Loucy (cell line): ENCODE measurements around the gene NAT14.

Experiments used
- H2AFZ ChIP-seq: fragments of 200-600 bp; sonication (generic); 2 replicates; pipeline ENCODE4 v1.6.0; 2016; ENCODE audit warnings: antibody characterized with exemption, mild to moderate bottlenecking, low read length, moderate library complexity
- H3F3A ChIP-seq: fragments of 200-600 bp; 2 replicates; pipeline ENCODE4 v1.6.0; 2016; ENCODE audit warnings: antibody characterized with exemption, low read depth, mild to moderate bottlenecking
- H3K27me3 ChIP-seq: fragments of 200-600 bp; sonication (generic); 2 replicates; pipeline ENCODE4 v1.6.1; 2014; ENCODE audit warnings: low read length, mild to moderate bottlenecking; ENCODE audit not compliant: insufficient read depth, poor library complexity, severe bottlenecking
- H3K36me3 ChIP-seq: fragments of 200-600 bp; sonication (generic); 2 replicates; pipeline ENCODE4 v1.6.1; 2016; ENCODE audit warnings: low read length; ENCODE audit not compliant: insufficient read depth
- H3K4me1 ChIP-seq: fragments of 200-600 bp; sonication (generic); 2 replicates; pipeline ENCODE4 v1.5.1; 2014; ENCODE audit warnings: low read length, mild to moderate bottlenecking; ENCODE audit not compliant: insufficient read depth, poor library complexity, severe bottlenecking
- H3K4me2 ChIP-seq: fragments of 200-600 bp; sonication (generic); 2 replicates; pipeline ENCODE4 v1.6.0; 2014; ENCODE audit warnings: antibody characterized with exemption, low read length, low read depth, mild to moderate bottlenecking; ENCODE audit not compliant: poor library complexity, severe bottlenecking
- H3K4me3 ChIP-seq: fragments of 200-600 bp; sonication (generic); 2 replicates; pipeline ENCODE4 v1.5.1; 2014; ENCODE audit warnings: low read length, mild to moderate bottlenecking, mixed read lengths; ENCODE audit not compliant: poor library complexity, severe bottlenecking
- H3K79me2 ChIP-seq: fragments of 200-600 bp; sonication (generic); 2 replicates; pipeline ENCODE4 v1.6.1; 2014; ENCODE audit warnings: low read length; ENCODE audit not compliant: insufficient read depth
- H3K9ac ChIP-seq: fragments of 200-600 bp; sonication (generic); 2 replicates; pipeline ENCODE4 v1.6.0; 2014; ENCODE audit warnings: mild to moderate bottlenecking, low read depth, low read length, moderate library complexity; ENCODE audit not compliant: poor library complexity, severe bottlenecking
- H3K9me2 ChIP-seq: fragments of 200-600 bp; sonication (generic); replicated peaks from 2 replicates; pipeline ENCODE4 v1.6.1; 2016; ENCODE audit warnings: low read depth, low read length, mixed read lengths
- H3K9me3 ChIP-seq: fragments of 200-600 bp; sonication (generic); 2 replicates; pipeline ENCODE4 v1.6.1; 2014; ENCODE audit warnings: mild to moderate bottlenecking, antibody characterized with exemption, low read length, low read depth; ENCODE audit not compliant: insufficient read depth
- H4K20me1 ChIP-seq: fragments of 200-600 bp; sonication (generic); 2 replicates; pipeline ENCODE4 v1.6.0; 2014; ENCODE audit warnings: antibody characterized with exemption, low read length, mild to moderate bottlenecking; ENCODE audit not compliant: insufficient read depth, poor library complexity, severe bottlenecking
- CTCF ChIP-seq: fragments of 200-600 bp; sonication (generic); conservative IDR thresholded peaks from 2 replicates; pipeline ENCODE4 v1.5.1; 2014; ENCODE audit warnings: mild to moderate bottlenecking, antibody characterized with exemption, low read length
- EZH2phosphoT487 ChIP-seq: fragments of 200-600 bp; IDR thresholded peaks from 2 replicates; pipeline ENCODE4 v1.6.1; 2018; ENCODE audit warnings: antibody characterized with exemption, mild to moderate bottlenecking, moderate library complexity, borderline replicate concordance

The NAT14 gene

DNA sequence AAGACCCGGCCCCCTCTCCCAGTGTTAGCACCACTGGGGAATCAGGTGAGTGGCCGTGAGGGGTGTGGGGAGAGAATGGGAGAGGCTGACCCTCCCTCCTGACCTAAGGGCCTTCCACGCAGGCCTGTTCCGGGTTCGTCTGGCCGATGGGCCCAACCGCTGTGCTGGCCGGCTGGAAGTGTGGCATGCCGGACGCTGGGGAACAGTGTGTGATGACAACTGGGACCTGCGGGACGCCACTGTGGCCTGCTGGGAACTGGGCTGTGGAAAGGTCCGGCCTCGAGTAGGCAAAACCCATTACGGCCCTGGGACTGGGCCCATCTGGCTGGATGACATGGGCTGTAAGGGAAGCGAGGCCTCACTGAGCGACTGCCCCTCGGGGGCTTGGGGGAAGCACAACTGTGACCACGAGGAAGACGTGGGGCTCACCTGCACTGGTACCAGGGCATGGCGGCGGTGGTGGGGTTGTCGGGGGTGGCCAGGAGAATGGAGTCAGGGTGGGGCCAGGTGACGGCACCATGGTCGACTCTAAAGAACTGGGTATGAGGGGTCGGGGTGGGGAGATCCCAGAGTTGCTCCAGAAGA lies 15.5 kb downstream of the NAT14 start:
- TF ChIP-seq CTCF, result no peak
- no peak for TF ChIP-seq EZH2phosphoT487
- H3K4me3 ChIP-seq, result no peak overlapping the region
- H4K20me1 ChIP-seq, result no peaks in the 10 kb centered on the region
- peaks cover 25% of the 10 kb centered on the region for H3K79me2 ChIP-seq
- H3K4me2 ChIP-seq, result peak overlapping the region; percentile 57
- H2AFZ ChIP-seq, result no peak overlapping the region
- H3K4me1 ChIP-seq, result peaks cover 25% of the 10 kb centered on the region
- no peaks in the 10 kb centered on the region for H3F3A ChIP-seq
- no peaks in the 10 kb centered on the region for H3K27me3 ChIP-seq
- H3K9me3 ChIP-seq, result no peaks in the 10 kb centered on the region
- no peaks in the 10 kb centered on the region for H3K9me2 ChIP-seq
- no peaks in the 10 kb centered on the region for H3K36me3 ChIP-seq
- no peak overlapping the region for H3K9ac ChIP-seq

GRCh38 chr19:55502197-55502952 lies 17.4 kb downstream of the NAT14 start:
- no peaks in the 10 kb centered on the region for H3F3A ChIP-seq
- peaks cover 25% of the 10 kb centered on the region for H3K4me1 ChIP-seq
- H3K9me2 ChIP-seq, result no peaks in the 10 kb centered on the region
- H3K4me2 ChIP-seq, result peak overlapping the region; percentile 57
- no peak overlapping the region for H2AFZ ChIP-seq
- no peaks in the 10 kb centered on the region for H3K9me3 ChIP-seq
- peak overlapping the region; percentile 20 for H3K4me3 ChIP-seq
- TF ChIP-seq CTCF (no peak), EZH2phosphoT487 (no peak)
- no peaks in the 10 kb centered on the region for H4K20me1 ChIP-seq
- H3K27me3 ChIP-seq, result no peaks in the 10 kb centered on the region
- no peaks in the 10 kb centered on the region for H3K36me3 ChIP-seq
- H3K79me2 ChIP-seq, result peaks cover 25% of the 10 kb centered on the region
- H3K9ac ChIP-seq, result peak overlapping the region; percentile 20

GRCh38 chr19:55503157-55503501 lies 18.1 kb downstream of the NAT14 start:
- no peaks in the 10 kb centered on the region for H3K36me3 ChIP-seq
- H3K27me3 ChIP-seq, result no peaks in the 10 kb centered on the region
- peak overlapping the region; percentile 69 for H3K4me3 ChIP-seq
- no peaks in the 10 kb centered on the region for H3F3A ChIP-seq
- peaks cover 25% of the 10 kb centered on the region for H3K4me1 ChIP-seq
- H3K9me3 ChIP-seq, result no peaks in the 10 kb centered on the region
- TF ChIP-seq EZH2phosphoT487, result no peak
- no peak for TF ChIP-seq CTCF
- no peaks in the 10 kb centered on the region for H3K9me2 ChIP-seq
- peaks cover 25% of the 10 kb centered on the region for H3K79me2 ChIP-seq
- peak overlapping the region; percentile 75 for H3K4me2 ChIP-seq
- H4K20me1 ChIP-seq, result no peaks in the 10 kb centered on the region
- H3K9ac ChIP-seq, result peak overlapping the region; percentile 77
- H2AFZ ChIP-seq, result peak overlapping the region; percentile 86
